Fibroblast of skin of right biceps (primary cell): ENCODE data around the gene ARL15.

Source experiments
- DNase-seq: peaks from one replicate; pipeline ENCODE4 v3.0.0-alpha.2; 2013

ARL15 gene

DNA sequence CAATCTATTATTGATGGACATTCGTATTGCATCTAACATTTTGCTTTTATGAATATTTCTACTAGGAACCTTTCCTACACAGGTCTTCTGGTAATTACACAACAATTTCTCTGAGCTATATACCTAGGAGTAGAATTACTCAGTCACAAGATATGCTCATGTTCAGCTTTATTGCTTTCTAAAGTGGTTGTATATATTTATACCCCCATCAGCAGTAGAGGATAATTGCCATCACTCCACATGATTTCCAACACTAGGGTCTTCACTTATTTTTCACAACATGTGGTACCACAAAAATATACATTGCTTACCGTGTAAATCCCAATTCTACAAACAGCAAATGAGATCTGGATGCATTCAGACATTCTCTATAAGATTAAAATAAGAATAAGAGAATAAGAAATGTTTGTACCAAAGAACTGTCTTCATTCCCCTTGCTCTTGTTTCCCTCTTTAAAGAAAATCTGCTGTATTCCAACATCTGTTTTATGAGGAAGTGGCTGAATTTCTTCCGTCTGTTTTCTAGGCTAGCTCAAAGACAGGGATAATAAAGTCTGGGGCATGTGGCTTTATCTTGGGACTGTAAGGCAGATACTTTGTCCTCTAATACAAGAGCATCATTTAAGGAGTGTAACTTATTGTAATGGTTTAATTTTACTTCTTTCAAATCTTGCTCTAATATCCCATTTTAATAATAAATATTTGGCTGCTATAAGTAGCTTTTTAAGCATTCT lies 28.2 kb downstream of the ARL15 start:
- no peak for DNase-seq

DNA sequence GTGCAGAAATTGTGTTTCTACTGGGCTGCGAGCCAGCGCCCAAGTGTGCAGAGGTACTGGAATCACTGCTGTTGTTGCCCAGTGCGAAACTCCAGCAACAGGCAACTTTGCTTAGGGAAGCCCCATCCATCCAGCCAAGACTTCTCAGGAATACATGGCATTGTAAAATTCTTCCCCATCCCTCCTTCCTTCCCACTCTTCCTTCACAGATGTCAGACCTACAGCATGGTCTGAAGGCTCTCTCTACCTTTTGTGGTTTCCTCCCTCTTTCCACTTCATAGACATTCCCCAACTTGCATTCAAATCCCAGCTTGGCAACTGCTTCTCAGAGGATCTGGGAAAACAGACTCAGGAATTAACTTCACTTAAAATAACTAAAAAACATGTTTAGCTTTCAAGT lies 30.4 kb downstream of the ARL15 start:
- DNase-seq, result no peak

DNA sequence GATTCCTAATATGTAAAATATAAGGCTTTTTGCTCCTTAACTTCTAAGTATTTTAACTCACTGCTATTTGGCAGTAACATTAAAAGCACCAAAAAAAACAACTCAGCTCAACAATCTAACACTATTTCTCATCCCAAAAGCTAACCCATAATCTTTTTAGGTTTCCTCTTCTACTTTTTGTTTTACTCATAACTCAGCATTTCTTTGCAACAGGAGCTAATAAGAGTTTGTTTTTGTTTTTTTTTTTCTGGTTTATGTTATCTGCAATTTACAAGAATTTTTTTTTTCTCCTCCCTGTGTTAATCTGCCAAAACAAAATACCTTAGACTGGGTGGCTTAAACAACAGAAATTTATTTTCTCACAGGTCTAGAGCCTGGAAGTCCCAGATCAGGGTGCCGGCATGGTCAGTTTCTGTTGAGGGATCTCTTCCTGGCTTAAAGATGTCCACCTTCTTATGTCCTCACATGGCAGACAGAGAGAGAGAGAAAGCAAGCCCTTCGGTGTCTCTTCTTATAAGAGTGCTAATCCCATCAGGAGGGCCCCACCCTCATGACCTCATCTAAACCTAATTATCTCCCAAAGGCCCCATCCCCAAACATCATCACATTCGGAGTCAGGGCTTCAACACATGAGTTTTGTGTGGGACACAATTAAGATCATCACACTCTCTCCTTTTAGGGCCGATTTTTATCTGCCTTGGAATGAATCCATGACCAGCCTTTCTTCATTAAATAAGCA lies 31.2 kb downstream of the ARL15 start:
- DNase-seq, result no peak

DNA sequence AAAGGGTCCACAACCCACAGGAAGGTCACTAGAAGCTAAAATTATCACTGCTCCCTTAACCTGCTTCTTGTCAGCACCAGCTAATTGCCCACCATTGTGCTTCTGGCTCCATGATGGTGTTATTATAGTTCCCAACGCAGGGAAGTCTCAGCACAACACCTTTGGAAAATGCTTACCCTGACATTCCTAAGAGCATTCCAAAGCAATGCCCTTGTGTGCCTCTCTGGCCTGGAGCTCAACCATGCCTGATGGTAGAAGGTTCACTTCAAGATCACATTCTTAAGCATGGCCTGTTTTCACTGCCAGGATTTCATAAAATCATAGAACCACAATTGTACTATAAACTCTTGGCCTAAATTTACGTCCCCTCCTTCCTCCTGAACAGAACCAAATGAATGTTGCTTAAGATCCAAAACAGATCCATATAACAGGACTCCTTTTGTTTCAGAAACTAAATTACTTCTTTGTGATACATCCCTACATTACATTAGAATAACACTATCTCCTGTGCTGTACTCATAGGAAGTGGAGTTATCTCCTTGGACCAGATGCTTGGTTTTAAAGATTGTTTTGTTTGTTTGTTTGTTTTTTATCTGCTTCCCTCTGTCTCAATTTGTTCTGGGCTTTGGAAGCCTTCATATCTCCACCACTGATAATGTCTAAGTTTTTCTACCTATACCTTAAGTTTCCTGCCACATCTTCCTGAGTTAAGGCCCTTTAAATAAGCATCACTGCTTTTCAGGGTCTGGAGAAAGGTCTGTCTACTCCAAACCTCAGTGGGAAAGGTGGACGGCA lies 32.1 kb downstream of the ARL15 start:
- DNase-seq, result no peak

- no peak for DNase-seq
These were observed 34.3 kb downstream of the ARL15 start for GRCh38 chr5:54276048-54276447.

DNA sequence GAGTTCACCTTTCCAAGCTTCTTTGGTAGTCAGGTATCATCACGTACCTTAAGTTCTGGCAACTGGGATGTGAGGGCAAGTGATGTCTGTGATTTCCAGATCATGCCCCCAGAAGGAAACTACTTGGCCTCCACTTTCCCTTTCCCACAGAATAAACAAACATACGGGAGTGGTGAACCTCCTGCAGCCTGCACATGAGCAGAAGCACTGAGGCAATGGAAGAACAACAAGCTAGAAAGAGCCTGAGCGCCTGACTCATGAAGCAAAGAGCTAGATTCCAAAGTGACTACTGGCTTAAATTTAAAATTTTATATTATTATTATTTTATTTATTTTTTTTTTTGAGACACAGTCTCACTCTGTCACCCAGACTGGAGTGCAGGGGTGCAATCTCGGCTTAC lies 35.0 kb downstream of the ARL15 start:
- DNase-seq, result no peak

DNA sequence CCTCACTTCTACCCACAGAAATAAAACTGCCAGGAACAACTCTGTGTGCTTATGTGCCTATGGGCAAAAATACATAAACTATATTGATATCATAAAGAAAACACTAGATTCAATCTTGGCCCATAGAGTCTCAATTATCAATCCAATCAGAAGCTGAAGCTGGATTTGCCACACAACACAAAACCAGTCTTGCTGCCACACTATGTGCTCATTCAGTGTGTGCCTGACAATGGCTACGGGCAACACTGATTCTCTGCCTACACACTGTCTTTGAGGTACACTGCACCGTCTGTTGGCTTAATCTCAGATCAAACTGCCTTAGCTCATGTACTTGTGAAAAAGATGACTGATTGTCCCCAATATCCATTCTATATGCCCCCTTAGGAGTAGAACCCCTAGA lies 35.4 kb downstream of the ARL15 start:
- DNase-seq, result no peak

DNA sequence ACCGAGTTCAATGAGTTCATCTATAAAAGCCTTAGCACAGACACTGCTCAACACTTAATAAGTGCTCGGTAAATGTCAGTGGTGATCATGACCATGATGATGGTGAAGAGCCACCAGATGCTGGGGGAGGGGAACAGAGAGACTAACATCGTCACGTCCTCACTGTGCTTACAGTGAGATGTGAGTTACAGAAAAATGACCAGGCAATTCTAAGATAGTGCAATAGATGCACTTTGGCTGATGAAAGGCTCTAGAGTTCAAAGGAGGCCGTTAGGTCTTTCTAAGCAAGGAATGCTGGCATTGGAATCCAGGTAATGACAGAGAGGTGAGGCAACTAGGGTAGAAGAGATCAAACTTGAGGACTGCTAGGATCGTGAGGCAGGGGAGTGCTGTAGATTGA lies 36.7 kb downstream of the ARL15 start:
- no peak for DNase-seq

- no peak for DNase-seq
These were observed 37.6 kb downstream of the ARL15 start for GRCh38 chr5:54272746-54273145.

- no peak for DNase-seq
These were observed 40.0 kb downstream of the ARL15 start for GRCh38 chr5:54270326-54270725.

DNA sequence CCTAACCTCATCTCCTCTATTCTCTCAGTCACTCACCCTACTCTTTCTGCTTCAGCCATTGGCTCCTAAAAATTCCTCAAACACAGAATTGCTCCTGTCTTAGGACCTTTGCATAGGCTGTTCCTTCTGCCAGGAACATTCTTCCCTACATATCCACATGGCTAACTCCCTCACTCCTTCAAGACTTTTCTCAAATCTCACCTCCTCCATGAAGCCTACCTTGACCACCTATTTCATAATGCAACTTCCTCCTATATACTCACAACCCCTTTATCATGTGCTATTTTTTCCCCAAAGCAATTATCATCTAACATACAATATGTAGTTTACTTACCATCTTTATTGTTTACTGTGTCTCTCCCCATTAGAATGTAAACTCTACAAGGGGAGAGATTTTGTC lies 45.8 kb downstream of the ARL15 start:
- no peak for DNase-seq

DNA sequence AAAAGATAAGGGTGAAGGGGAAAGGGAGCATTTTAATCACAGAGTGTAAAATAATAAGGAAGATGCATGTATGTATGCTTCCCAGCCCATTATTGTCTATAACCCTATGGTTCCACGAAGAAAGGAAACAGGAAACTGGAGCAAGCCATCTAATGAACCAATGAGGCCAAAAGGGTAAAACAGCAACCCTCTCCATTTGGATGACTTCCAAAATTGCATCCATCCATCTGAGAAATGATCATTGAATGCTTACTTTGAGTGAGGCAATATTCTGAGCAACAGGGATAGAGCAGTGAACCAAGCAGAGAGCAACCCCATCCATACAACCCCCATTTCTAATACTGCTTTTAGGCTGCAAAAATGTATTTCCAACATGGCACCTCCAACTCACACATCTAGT lies 46.9 kb downstream of the ARL15 start:
- DNase-seq, result no peak

GRCh38 chr5:54261596-54261995 lies 48.8 kb downstream of the ARL15 start:
- no peak for DNase-seq

DNA sequence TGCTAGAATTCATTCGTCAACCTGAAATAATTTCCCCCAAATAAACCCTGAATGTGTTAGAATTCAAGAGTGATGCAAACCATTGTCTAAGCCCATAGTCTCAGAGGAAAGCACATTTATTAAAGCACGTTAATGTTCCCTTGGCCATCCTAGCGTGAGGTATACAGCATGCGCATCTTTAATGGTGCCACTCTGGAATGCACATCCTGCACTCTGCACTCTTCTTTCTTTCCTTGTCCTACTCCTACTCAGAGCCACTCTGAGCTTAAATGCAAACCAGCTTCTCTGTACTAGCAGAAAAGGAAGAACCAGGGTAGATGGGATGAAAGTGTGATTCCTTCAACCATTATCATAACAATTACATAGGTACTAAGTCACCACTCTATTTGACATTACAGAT lies 50.4 kb downstream of the ARL15 start:
- DNase-seq, result no peak

DNA sequence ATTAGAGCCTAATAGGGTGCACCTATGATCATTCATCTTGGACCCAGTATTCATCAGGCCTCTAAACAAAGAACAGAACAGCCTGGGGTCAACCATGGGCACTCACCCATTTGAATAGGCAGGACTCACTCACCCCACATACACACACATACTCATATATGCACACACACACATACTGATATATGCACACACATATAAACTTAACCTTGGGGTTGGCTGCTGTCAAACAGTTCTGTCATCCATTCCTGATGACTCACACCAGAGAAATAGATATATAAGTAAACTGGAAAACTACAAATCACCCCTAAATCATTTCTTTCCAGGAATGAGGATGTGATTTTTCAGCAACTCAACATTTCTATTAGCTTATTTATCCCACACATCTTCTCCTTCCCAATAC lies 51.3 kb downstream of the ARL15 start:
- DNase-seq, result peak; percentile 63

DNA sequence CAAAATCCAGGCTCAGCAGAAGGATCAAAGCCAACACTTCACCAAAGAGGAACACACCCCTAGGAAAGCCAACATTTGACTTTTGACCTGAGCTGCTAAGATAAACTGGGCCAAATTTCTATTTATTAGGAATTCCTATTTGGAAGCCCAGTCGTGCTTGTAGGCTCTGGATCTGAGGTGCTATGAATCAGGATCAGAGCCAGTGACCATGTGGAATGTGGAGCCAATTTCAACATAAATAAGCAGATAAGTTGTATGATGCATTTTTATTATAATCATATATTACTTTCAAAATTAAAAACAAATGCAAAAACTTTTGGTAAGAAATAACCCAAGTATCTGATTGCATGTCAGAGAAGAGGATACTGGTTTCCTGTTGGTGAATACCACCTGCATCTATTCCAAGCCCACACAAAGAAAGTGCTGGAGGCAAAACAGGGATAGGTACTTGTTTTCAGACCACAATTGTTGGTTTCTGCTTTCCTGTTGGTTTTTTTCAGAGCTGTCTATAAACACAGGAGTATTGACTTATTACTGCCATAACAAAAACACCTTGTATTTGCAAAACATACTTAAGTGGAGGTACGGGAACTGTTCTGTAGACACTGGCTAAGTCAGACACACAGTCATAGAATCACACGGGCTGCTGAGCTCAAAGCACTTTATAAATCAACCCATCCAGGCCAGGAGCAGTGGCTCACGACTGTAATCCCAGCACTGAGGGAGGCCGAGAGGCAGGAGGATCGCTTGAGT lies 52.8 kb downstream of the ARL15 start:
- DNase-seq, result no peak

DNA sequence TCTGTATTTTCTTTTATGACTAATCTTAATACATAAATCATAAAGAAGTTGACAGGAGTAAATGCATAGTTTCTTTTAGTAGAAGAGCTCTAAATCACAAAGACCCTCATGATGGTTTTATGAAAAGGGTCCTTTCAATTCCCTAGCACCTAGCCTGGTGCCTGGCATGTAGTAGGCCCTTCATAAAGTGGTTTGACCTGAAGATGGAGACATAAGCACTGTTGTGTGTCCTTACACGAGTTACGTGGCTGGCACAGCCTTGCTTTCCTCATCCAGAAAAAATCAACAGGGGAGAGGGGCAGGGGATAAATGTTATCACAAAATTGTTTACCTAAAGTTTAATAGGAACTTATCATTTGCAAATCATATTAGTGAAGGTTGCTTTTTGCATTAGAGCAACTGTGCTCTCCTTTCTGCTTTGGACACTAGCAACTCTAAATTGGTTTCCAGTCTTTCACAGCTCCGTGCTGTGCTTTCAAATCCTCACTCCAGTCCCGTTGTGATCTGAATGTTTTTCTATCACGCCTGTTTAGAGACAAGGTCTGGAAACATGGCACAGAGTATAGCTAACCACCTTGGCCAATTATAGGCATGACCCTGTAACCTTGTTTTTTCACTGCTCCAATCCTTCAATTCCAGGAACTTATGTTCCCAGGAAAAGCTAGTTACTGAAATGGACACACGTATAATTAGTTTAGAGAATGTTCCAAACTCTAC lies 55.7 kb downstream of the ARL15 start:
- DNase-seq, result peak; percentile 15

DNA sequence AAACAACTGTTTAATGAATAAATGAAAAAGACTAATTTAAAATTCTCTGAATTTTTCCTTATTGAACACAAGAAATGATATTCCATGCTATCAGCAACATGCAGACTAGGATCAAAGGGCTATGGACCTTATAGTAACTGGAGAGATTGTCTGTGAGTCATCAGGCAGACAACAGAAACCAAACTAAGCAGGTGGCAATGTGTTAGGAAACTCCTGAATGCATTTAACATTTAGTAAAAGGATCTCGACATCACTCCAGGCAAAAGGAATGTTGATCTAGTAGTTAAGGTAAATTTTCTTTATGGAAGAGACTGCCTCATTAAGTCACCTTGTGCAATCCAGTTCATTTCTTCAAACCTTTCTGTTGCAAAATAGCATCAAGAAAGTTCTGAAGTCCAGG lies 58.4 kb downstream of the ARL15 start:
- DNase-seq, result no peak

- peak; percentile 63 for DNase-seq
These were observed 61.0 kb downstream of the ARL15 start for GRCh38 chr5:54249210-54250028.

DNA sequence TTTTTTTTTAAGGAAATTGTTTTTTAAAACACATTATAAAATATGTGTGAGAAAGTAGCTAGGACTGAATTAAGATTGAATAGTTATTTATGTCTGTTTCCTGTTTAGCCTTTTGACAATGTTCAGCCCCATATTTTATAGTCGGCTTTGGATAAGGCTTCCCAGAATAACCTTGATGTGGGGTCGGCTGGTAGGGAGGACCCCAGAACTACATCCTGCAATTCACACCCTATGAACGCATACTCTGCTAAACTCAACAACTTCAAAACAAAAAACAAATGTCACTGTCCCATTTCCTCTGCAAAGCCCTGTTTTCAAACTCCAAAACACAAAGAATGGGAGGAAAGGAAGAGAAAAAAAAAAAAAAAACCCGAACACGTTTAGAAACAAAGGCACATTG lies 63.1 kb downstream of the ARL15 start:
- DNase-seq, result no peak

DNA sequence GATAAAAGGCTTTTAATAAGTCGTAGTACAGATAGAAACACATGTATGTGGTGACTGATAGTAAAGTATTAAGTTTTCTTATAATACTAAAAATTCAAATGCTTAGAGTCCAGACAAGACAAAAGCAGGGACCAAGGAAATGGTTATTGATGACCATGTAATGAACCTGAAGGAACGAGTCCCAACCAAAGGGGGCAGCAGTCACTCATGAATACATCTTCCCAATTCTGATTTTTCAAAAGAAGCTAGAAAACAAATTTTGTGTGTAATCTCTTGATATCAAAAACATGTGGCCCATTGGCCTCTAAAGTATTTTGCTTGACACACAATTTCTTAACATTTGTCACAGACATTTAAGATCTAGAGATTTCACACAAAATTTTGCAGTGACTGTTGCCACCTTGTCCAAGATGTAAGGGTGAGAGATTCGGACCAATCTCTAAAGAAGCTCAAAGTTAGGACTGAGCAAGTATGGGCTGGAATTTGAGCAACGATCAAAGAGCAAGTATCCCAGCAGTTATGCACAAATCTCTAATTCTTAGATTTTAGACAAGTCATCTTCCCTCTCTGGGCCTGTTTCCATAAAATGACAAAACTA lies 66.8 kb downstream of the ARL15 start:
- DNase-seq, result peak; percentile 36
